ENCODE measurements around the gene RABIF.

DNA sequence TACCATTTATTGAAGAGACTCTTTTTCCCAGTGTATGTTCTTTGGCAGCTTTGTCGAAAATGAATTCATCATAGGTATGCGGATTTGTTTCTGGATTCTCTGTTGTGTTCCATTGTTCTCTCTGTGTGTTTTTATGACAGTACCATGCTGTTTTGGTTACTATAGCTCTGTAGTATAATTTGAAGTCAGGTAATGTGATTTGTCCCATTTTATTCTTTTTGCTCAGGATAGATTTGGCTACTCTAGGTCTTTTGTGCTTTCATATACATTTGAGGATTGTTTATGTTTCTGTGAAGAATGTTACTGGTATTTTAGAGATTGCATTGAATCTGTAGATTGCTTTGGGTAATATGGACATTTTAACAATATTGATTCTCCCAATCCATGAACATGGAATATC is 43.5 kb upstream of the RABIF start:
- no peak for TF ChIP-seq EP300 (IDR thresholded peaks at IDR 0.05)
- no peak for TF ChIP-seq CTCF (IDR thresholded peaks at IDR 0.05)
- no peak for TF ChIP-seq POLR2A (IDR thresholded peaks at IDR 0.05)

Data from suprapubic skin (tissue), 3 donors.